Measurements from ENCODE around the gene DTNA.

DTNA gene

DNA sequence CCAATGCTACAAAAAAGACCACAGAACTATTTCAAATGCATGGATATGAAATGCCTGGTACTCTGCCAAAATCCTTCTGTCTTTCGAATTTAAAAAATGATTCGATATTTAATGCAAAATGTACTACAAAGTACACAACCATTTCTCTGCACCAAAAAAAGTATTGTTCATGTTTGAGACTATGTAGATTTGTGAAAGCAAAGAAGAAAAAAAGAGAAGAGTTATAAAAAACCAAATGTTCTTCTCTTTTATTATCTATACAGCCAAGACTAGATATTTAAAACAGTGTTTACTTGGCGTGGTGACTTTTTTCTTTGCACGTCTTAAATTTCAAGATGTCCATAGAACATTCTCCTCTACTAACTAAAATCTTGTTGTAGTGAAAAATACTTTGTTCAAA is 89.2 kb downstream of the DTNA start:
- no peak for DNase-seq (ENCODE audit: low spot score)
- TF ChIP-seq, protein P1, sequence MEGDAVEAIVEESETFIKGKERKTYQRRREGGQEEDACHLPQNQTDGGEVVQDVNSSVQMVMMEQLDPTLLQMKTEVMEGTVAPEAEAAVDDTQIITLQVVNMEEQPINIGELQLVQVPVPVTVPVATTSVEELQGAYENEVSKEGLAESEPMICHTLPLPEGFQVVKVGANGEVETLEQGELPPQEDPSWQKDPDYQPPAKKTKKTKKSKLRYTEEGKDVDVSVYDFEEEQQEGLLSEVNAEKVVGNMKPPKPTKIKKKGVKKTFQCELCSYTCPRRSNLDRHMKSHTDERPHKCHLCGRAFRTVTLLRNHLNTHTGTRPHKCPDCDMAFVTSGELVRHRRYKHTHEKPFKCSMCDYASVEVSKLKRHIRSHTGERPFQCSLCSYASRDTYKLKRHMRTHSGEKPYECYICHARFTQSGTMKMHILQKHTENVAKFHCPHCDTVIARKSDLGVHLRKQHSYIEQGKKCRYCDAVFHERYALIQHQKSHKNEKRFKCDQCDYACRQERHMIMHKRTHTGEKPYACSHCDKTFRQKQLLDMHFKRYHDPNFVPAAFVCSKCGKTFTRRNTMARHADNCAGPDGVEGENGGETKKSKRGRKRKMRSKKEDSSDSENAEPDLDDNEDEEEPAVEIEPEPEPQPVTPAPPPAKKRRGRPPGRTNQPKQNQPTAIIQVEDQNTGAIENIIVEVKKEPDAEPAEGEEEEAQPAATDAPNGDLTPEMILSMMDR (IDR thresholded peaks at IDR 0.05; ENCODE audit: borderline replicate concordance, control extremely low read depth, extremely low read depth, insufficient read depth, missing control alignments) = no peak
- in situ Hi-C loops (cut with MboI; ENCODE audit: low sequenced_read_pairs, unreplicated experiment) = loop anchor here (25.0 kb wide), 2 partner anchors 687 to 962 kb away; no protein-coding TSS in a partner anchor

DNA sequence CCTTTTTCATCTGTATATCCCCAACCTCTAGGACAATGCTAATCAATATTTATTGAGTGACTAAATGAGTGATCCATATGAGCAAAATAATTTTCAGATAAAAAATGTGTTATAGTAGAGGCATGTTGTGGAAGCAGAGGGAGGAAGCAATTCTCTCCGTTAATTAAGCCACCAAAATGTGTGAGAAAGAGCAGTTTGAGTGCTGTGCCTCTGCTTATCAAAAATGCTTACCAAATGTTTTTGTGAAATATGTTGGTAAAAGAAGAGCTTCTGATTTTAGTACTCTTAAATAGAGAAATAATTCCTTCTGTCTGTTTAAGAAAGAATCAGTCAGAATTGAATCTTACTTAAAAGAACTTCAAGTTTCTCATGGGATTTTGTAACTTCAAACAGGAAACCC is 90.3 kb downstream of the DTNA start:
- TF ChIP-seq, protein P1 (IDR thresholded peaks at IDR 0.05; ENCODE audit: borderline replicate concordance, control extremely low read depth, extremely low read depth, insufficient read depth, missing control alignments) = no peak
- in situ Hi-C loops (cut with MboI; ENCODE audit: low sequenced_read_pairs, unreplicated experiment) = no loop called here

DNA sequence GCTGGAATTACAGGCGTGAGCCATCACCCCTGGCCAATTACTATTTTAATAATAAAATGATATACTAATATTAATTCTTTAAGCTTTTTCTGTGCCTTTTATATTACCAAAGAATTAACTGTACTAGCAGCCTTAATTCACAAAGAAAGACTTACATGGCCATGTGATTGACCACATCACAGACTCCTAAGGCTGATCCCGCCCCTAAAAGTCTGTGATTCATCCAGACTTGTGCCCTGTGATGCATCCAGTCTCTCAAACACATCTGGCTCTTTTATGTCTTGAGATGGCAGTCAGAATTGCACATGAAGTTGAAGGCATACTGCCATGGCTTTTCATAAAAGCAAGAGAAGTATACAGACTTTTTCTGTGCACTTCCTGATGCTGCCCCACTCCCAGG is 91.7 kb downstream of the DTNA start:
- TF ChIP-seq, protein P1 (IDR thresholded peaks at IDR 0.05; ENCODE audit: borderline replicate concordance, control extremely low read depth, extremely low read depth, insufficient read depth, missing control alignments) = no peak
- in situ Hi-C loops (cut with MboI; ENCODE audit: low sequenced_read_pairs, unreplicated experiment) = no loop called here
- DNase-seq (ENCODE audit: low spot score) = no peak

More for the DNA sequence above, 90.3 kb downstream of the DTNA start:
- no peak for DNase-seq (ENCODE audit: low spot score)

DNA sequence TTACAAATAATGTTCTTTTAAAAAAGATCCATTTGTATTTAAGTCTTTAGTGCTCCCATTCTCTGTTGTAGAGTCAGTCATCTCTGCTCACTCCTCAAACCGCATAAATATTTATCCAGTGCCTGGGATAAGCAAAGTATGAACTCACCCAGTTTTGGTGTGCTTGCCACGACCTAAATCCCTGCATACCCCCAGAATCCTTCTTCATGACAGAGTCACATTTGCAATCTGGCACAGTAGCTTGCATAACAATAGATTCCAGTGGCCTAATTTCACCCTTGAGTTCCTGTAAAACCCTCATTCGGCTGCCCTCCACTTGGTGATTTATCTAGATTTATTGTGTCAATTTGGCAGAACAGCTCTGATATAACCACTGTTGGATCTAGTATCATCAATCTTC is 92.9 kb downstream of the DTNA start:
- TF ChIP-seq, protein P1 (IDR thresholded peaks at IDR 0.05; ENCODE audit: borderline replicate concordance, control extremely low read depth, extremely low read depth, insufficient read depth, missing control alignments) = no peak

DNA sequence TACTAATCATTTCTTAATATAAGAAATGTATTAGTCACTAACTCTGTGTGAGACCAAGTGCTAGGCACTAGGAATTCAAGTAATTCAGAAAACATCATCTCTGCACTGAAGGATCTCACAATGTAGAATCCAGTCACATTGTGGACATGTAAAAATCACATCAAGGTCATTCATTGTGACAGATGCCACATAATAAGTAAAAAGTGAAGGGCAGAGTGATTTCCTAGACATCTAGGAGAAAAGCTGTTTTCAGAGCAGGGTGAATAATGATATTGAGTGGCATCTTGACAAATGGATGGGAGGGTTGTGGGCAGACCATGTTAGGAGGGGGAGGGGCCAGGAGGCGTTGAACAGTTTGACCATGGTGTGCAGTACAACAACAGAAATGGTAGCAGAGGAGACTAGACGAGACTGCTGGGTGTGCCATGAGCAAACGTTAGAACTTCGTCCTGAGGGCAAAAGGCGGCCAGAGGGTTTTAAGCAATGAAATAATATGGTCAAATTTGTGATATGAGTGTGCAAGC is 93.8 kb downstream of the DTNA start:
- in situ Hi-C loops (cut with MboI; ENCODE audit: low sequenced_read_pairs, unreplicated experiment) = no loop called here
- no peak for DNase-seq (ENCODE audit: low spot score)
- TF ChIP-seq, protein P1 (IDR thresholded peaks at IDR 0.05; ENCODE audit: borderline replicate concordance, control extremely low read depth, extremely low read depth, insufficient read depth, missing control alignments) = no peak

More for the DNA sequence above, 92.9 kb downstream of the DTNA start:
- in situ Hi-C loops (cut with MboI; ENCODE audit: low sequenced_read_pairs, unreplicated experiment) = no loop called here
- DNase-seq (ENCODE audit: low spot score) = no peak

DNA sequence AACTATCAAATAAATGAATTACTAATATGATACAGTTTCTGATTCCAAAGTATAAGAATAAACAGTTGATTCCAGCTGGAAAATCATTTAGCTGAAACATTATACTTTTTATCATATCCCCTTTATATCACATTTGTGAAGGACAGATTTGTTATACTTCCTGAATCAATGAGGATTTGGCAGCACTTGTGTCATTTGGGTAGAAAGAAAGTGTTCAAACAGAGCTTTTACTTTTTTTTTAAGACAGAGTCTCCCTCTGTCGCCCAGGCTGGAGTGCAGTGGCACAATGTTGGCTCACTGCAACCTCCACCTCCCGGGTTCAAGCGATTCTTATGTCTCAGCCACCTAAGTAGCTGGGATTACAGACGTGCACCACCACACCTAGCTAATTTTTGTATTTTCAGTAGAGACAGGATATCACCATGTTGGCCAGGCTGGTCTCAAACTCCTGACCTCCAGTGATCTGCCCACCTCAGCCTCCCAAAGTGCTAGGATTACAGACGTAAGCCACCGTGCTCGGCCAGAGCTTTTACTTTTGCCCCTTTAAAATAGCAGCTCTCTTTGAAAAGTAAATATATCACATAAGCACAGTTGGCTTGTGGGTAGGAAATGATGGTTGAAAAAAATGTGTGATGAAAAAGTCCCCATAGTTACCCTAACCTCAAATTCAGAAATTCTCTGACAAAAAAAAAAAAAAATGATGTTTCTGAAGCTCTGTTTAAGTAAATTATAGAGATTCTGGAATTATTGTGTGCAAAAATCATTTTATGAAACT is 95.2 kb downstream of the DTNA start:
- no peak for DNase-seq (ENCODE audit: low spot score)
- in situ Hi-C loops (cut with MboI; ENCODE audit: low sequenced_read_pairs, unreplicated experiment) = no loop called here
- TF ChIP-seq, protein P1 (IDR thresholded peaks at IDR 0.05; ENCODE audit: borderline replicate concordance, control extremely low read depth, extremely low read depth, insufficient read depth, missing control alignments) = no peak

All from GM13976 (cell line).